NCI-H146 (cell line): ENCODE data around the gene ARHGAP9.
"Not testable (repeated sequence)": the region's sequence is repeated elsewhere in the genome, so short reads cannot be mapped to it uniquely, and the experiment has no call there.

ENCODE experiments used
- DNase-seq: peaks from one replicate; lab custom pipeline; 2025; lab: John Stamatoyannopoulos, UW

ARHGAP9 gene

DNA sequence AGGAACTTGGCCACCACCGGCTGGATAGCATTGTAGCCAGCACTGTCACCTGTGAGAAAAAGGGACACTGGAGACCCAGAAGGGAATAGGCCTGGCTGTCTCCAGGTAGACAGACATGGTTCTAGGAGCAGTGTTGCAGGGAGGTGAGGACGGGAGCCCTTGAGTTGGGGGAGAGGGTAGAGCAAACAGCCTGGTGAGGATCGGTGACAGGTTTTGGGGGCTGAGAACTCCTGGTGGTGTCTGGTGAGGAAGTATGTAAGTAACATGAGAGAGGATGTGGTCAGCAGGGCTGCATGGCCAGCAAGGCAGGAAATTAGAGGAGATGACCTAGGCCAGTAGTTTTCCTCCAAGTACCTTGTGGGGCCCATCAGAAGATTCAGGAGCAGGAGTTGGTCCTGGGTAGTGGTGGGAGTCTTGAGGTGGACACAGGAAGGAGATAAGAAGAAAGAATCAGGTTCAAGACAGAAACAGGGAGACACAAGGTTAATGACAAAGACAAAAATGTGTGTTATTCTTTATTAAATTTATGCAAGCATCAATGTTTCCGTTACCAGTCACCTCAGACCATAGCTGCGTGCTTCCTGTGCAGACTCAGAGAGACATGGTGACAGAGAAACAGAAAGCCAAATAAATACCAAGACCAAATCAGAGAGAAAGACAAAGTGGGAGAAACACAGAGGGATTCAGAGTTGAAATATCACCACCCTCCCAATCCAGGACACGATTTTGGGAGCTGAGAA is at the start of gene ARHGAP9:
Gene ARHGAP9, minus strand, starts transcription at position 491 of the 740 bp plus-strand sequence. Its CDS starts 460 bp downstream, at position 31.
- no peak for DNase-seq

DNA sequence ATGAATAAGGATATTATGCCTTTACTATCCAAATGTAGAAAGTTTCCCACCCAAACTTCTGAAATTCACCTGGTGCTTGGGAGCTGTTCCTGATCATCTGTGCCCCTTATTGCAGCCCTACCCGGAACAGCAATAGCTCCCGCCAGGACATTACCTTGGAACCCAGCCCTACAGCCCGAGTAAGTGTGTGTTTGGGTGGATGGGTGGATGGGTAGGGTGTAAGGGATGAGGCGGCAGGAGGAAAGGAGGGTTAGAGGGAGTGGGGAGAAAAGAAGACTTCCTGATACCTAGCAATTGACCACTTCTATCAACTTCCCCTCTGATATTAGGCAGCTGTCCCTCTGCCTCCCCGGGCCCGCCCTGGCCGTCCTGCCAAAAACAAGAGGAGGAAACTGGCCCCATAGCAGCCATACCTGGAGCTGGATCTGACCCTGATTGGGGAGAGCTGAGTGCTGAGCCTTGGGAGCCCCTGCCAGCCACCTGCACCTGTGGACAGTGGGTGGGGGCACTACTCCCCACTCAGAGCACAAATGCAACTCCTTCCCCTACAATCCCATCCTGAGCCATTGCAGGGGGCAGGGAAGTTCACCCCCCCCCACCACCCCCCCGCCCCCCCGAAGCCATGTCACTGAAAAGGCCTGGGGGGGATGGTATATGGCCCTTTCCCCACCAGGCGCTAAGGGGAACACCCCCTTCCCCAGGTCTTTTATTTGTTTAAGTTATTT is 49.3 kb upstream of the ARHGAP9 start:
- DNase-seq = no peak

DNA sequence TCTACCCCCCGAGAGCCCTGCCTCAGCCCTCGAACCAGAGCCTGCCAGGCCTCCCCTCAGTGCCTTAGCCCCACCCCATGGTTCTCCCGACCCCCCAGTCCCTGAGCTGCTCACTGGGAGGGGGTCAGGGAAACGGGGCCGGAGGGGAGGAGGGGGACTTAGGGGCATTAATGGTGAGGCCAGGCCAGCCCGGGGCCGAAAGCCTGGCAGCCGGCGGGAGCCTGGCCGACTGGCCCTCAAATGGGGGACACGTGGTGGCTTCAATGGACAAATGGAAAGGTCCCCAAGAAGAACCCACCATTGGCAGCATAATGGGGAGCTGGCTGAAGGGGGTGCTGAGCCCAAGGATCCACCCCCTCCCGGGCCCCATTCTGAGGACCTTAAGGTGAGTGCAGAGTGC is 48.5 kb upstream of the ARHGAP9 start:
- no peak for DNase-seq

DNA sequence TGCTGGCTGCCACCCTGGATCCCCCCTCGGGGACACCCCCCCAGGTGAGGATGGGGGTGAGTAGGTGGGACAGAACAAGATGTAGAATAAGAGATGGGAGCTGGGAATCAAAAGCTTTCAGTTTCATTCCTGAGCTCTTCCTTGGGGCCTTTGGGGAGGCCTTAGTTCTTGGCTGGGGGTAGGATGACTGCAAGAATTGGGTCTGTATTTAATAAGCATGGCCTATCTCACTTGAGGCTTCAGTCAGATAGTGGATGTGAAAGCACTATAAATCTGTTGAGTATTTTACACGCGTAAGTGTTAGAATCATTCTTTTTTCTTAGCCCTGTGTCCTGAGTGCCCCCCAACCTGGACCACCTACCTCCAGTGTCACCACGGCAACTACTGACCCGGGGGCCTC is 47.5 kb upstream of the ARHGAP9 start:
- DNase-seq = no peak

DNA sequence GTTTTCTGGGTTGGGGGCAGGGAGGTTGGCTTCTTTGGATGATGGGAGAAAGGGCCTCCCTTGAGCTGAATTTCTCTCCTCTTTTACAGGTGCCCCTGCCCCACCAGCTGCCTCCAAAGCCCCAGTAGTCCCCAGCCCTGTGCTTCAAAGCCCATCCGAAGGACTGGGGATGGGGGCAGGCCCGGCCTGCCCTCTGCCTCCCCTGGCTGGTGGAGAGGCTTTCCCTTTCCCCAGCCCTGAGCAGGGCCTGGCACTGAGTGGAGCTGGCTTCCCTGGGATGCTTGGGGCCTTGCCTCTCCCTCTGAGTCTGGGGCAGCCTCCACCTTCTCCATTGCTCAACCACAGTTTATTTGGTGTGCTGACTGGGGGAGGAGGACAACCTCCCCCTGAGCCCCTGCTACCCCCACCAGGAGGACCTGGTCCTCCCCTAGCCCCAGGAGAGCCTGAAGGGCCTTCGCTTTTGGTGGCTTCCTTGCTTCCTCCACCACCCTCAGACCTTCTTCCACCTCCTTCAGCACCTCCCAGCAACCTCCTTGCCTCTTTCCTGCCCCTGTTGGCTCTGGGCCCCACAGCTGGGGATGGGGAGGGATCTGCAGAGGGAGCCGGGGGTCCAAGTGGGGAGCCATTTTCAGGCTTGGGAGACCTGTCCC is 46.9 kb upstream of the ARHGAP9 start:
- no peak for DNase-seq

DNA sequence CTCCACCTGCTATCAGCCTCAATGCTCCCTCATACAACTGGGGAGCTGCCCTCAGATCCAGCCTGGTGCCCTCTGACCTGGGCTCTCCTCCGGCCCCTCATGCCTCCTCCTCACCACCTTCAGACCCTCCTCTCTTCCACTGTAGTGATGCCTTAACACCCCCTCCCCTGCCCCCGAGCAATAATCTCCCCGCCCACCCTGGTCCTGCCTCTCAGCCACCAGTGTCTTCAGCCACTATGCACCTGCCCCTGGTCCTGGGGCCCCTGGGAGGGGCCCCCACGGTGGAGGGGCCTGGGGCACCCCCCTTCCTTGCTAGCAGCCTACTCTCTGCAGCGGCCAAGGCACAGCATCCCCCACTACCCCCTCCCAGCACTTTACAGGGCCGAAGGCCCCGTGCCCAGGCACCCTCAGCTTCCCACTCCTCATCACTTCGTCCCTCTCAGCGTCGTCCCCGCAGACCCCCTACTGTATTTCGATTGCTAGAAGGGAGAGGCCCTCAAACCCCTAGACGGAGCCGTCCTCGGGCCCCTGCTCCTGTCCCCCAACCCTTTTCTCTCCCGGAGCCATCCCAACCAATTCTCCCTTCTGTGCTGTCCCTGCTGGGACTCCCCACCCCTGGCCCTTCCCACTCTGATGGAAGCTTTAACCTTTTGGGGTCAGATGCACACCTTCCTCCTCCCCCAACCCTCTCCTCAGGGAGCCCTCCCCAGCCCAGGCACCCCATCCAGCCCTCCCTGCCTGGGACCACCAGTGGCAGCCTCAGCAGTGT is 46.1 kb upstream of the ARHGAP9 start:
- DNase-seq = no peak

DNA sequence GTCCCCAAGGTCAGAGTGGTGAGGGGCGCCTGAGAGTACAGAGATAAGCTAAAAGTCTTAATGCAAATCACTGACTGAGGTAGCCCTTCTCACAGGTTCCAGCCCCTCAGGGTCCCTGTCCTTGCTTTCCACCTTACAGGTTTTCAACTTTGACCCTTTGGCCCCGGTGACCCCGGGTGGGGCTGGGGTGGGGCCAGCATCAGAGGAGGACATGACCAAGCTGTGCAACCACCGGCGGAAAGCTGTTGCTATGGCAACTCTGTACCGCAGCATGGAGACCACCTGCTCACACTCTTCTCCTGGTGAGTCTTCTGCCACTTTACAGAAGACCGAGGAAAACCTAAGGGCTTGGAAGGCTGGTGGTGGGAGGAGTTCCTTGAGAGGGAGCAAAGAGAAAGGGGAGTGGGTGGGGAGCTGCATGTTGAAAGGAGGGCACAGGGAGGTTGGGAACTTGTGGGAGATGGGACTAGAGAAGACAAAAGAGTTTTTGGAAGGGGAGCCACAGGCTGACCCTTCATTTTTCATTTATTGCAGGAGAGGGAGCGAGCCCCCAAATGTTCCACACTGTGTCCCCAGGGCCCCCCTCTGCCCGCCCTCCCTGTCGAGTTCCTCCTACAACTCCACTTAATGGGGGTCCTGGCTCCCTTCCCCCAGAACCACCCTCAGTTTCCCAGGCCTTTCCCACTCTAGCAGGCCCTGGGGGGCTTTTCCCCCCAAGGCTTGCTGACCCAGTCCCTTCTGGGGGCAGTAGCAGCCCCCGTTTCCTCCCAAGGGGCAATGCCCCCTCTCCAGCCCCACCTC is 45.3 kb upstream of the ARHGAP9 start:
- DNase-seq = no peak

DNA sequence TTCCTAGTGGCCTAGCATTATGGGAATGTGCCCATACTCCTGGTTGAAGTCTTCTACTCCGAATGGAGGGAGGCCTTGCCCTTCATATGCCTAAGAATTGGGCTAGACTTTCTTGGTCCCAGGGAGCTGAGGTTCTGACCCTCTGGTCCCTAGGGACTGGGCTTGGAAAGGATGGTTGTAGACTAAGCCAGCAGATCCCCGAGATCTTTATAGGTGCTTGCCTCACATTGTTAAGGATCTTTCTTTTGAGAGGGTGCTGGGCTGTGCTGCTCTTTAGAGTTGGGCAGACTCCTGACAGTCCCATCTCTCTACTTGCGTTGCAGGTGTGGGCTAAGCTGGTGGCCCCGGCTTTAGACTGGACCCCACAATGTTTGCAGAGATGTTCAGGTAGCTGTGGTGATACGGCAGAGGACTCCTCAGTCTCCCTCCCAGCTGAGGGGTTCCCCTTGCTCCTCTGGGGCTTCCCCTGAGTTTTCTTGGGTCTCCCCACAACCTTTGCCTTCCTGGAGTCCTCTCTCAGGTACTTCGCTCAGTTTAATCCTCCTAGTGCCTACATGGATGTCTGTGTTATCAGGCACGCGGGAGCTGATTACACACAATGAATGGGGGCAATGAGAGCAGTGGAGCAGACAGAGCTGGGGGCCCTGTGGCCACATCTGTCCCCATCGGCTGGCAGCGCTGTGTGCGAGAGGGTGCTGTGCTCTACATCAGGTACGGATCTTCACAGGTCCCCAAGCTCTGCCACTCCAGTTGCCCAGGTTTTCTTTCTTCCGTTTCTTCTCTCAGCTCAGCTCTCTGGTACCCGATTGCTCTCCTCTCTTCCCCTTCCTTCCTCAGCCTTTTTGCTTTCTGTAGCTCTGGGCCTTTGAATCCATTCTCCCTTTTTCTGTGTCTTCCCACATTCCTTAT is 44.3 kb upstream of the ARHGAP9 start:
- no peak for DNase-seq

DNA sequence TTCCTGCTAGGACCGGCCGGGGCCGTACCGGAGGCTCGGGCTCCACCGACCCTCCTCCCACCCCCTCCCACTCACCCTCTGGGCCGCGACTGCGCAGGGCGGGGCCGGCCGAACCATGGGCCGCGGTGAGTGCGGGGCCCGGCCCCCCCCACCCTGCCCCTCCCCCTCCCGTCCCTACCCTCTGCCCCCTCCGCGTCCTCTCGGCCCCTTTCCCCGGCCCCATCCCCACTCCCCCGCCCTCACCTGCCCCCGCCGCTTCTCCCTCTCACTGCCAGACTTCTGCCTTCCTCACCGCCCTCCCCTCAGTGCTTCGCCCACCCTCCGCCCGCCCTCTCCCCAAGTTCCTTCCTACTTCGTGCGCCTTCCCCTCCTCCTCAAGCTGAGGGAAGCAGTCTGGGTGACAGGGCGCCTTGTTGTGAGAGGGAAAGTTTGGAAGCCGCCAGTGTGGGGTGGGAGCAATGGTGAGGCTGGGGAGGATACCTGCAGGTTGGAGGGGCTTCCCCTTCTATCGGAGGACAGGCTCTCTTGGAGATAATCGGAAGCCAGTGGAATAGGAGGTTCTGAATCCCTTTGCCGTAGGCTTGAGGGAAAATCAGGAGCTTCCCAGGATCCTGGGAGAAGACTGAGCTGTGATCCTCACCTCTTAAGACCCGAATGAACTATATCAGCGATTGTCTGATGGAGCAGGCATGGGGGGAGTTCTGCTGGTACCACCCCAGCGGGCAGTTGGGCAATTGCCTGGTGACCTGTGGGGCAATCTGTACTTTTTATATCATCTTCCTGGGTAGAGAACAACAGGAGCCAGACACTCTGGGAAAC is 43.4 kb upstream of the ARHGAP9 start:
- DNase-seq = peak; percentile 57

DNA sequence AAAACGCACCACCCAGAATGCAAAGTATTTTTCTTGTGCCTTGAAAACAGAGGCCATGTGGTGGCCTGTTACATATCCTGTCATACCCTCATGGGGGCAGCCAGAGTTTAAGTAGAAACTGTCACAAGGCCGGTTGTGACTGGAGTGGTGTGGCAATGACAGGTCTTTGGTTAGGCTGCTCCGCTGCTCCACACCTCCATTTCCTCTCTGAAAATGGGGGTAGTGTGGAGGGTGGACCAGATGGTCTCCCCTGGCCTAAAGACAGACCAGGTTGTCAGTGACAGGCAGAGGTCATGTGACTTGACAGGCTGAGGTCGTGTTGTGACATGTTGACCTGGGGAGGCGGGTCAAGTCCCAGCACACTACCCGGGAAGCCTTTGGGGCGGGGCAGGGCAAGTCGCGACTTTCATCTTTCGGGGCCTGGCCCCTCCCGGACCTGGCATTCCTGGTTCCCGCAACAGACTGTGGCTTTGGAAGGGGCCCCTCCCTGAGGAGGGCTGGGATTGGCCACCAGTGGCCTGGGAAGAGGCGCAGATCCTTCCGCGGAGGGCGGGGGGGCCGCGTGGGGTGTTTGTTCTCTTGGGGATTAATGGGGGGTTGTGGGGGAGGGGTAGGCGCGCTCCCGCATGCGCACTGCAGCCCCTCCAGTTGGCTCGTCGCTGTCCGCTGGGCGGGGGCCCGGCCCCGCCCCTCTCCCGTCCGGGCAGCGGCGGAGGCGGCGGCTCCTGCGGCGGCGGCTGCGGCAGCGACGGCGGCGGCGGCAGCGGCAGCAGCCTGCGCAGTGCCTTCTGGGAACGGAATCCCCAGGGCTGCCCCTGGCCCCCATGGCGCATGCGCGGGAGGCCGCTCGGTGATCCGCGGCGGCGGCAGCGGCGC is 42.6 kb upstream of the ARHGAP9 start, which contains the start of gene MBD6:
Gene MBD6, plus strand, starts transcription at position 814 of the 876 bp plus-strand sequence. CDS start 1,480 bp downstream, outside the sequence.
- peak; percentile 92 for DNase-seq

DNA sequence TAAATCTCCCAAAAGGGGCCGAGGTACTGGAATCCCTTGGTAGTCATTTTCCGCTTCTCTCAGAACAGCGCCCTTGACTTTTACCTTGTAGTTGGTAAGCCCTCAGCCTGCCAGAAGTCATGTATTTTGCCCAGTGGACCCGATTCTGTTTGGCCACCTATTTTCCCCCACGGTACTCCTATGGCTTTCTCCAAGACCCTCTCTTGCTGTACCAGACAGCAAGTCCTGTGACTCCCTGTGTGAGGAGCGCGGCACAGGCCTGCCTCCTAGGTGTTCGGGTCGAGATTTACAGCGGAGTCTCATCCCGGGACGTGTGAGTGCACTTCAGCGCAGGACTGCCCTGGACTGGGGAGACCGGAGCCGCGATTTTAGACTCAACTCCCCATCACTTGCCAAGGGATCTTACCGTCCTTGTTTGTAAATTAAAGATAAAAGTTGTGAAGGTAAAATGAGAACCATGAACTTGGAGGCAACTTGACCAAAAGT is 41.9 kb upstream of the ARHGAP9 start:
- peak; percentile 43 for DNase-seq

DNA sequence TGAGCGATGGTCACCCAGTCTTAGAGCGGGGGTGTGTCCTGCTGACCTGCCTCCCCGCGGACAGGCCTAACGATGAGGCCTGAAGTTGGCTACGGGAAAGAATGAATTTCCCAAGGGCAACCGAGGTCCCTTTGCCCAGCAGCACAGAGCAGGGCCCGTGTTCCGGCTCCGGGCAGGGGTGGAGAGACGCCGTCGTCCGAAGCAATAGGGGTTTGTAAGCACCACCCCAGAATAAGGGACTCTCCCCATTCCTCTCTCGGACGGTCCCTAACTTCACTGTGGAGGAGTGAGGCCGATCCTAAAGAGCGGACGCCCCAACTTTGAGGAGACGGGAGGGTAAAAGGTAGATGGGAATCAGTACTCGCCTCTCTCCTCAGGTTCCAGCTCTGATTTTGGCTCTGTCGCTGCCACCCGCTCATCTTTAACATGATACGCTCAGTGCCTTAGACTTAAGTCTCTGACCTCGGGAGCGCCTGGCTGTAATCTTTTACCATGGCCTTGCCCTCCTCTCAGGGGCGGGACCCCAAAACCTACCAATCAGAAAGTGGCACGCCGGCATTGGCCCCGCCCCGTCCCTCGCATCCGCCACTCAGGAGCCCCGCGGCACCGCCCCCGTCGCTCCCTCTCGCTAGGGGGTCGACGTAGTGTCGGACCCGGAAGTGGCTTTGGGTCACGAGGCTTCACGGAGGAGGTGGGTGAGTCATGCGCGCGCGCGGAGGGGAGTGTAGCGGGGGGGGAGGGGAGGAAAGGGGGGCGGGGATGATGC is 40.6 kb upstream of the ARHGAP9 start, which contains the start of gene DDIT3:
Gene DDIT3, minus strand, starts transcription at position 462 of the 766 bp plus-strand sequence. CDS start 3,108 bp downstream, outside the sequence.
- DNase-seq = peak; percentile 99

DNA sequence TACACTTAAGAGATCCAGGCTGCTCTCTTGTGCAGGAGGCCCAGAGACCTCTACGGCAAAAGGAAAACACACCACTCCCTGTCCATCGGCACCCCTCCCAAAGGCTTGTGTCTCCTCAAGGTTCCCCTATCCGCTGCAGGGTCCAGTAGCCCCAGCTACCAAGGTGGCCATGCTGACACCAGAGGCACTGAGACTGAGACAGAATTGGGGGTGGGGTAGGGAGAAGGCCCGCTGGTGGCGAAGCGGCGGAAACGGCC is 40.1 kb upstream of the ARHGAP9 start:
- DNase-seq = no peak

DNA sequence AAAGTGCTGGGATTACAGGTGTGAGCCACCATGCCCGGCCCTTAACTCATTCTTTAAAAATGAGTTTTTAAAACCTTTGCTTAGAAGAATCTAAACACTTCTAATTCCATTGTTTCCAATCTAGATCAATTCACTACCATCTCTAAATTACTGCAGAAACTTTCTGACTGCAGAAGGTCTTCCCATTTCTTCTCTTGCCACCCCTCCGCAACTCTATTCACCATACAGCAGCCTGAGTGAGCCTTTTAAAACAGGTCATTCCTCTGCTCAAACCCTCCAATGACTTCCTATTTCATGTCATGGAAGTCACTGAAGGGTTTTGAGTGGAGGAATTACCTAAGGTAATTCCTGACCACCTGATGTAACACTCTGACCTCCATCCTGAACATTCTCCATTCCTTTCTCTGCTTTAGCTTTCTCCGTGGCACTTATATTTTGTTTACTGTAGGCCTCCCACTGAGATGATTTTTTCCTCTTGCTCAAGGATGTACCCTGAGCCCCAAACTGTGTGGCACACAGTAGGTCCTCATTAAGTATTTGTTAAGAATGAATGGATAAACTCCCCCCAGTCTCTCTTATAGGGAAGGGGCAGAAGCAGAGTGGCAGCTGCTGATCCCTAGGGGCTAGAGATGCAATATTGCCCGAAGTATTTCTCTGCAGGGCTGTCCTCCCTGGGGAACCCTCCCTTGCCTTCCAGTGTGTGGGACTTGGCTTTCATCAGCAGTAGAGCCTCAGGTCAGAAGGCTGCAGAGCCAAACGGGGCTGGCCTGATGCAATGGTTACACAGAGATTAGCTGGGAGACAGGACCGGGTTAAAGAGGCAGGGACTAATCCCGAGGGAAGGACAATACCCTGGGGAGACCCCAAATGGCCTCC is 39.5 kb upstream of the ARHGAP9 start:
- DNase-seq = peak; percentile 28

DNA sequence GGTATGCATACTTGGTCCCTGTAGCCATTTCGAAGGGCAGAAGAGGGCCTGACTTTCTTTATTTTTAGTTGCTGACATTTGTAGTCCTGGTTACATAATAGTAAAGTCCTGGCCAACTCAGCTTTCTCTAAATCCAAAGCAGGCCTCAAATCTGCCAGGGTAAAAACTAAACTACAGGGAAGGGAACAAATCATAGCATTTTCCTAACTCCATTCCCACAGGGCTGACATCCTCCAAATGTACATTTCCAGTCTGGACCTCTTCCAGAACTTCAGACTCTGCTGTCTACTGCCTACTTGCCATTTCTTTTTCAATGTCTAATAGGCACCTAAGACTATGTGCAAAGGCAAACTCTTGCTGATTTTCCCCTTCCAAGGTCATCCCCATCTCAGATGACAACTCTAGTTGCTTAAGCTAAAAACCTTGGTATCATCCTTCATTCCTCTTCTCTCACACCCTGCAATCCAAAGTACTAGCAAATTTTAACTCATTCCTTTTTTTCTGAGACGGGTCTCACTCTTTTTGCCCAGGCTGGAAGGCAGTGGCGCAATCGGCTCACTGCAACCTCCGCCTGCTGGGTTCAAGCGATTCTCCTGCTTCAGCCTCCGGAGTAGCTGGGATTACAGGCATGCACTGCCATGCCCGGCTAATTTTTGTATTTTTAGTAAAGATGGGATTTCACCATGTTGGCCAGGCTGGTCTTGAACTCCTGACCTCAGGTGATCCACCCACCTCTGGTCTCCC is 38.7 kb upstream of the ARHGAP9 start:
- no peak for DNase-seq

DNA sequence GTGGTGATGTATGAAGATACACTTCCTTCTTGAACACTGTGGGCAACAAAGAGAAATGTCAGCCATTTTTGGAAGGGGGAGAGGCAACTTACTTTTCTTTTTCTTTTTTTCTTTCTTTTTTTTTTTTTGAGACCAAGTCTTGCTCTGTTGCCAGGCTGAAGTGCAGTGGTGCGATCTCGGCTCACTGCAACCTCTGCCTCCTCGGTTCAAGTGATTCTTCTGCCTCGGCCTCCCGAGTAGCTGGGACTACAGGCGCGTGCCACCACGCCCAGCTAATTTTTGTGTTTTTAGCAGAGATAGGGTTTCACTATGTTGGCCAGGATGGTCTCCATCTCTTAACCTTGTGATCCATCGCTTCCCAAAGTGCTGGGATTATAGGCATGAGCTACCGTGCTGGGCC is 38.1 kb upstream of the ARHGAP9 start:
- DNase-seq = not testable (repeated sequence)
